Fibroblast of lung (primary cell): Measurements from ENCODE around the gene CYTH4.

Source experiments
- CTCF ChIP-seq, 2 donors: IDR thresholded peaks in 1 of 2; conservative IDR thresholded peaks in 1 of 2; 1 replicate in 1 of 2; 2 replicates in 1 of 2; pipeline ENCODE4 v1.5.1; 2011 to 2012; ENCODE audit warnings: low read length in 2 of 2, control low read depth in 1 of 2, inconsistent platforms in 1 of 2, low read depth in 1 of 2, mild to moderate bottlenecking in 1 of 2
- EZH2 ChIP-seq: IDR thresholded peaks from 2 replicates; pipeline ENCODE4 v1.5.1; 2012; ENCODE audit warnings: low read length, control low read depth, mild to moderate bottlenecking; ENCODE audit errors: missing control alignments

GRCh38 chr22:37233751-37234631 is 48.3 kb upstream of the CYTH4 start:
- TF ChIP-seq CTCF (conservative IDR thresholded peaks at IDR 0.05 in 1 of 2, IDR thresholded peaks at IDR 0.05 in 1 of 2; ENCODE audit: low read depth in 1 of 2, low read length in 2 of 2) (no peak), EZH2 (no peak)
